HG02943 (cell line): ENCODE results near the gene OMP.

ENCODE experiments used
- ATAC-seq: cut with Tn5 transposase; IDR thresholded peaks from one replicate; pipeline ENCODE4 v1.9.1; 2021; ENCODE audit warnings: mild to moderate bottlenecking, low read depth, moderate library complexity; ENCODE audit not compliant: unreplicated experiment

The OMP gene

DNA sequence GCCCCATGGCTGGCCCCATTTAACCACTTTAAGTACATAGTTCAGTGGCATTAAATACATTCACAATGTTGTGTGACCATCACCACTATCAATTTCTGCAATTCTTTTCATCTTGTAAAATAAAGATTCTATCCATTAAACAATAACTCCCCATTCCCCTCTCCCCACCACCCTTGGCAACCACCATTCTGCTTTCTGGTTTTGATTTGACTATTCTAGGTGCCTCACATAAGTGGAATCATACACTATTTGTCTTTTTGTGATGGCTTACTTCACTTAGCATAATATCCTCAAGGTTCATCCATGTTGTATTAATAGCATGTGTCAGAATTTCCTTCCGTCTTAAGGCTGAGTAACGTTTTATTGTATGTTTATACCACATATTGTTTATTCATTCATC is 32.4 kb downstream of the OMP start:
- ATAC-seq, result no peak

GRCh38 chr11:77136074-77136473 is 33.4 kb downstream of the OMP start:
- no peak for ATAC-seq

GRCh38 chr11:77136784-77137420 is 34.3 kb downstream of the OMP start:
- ATAC-seq, result no peak

DNA sequence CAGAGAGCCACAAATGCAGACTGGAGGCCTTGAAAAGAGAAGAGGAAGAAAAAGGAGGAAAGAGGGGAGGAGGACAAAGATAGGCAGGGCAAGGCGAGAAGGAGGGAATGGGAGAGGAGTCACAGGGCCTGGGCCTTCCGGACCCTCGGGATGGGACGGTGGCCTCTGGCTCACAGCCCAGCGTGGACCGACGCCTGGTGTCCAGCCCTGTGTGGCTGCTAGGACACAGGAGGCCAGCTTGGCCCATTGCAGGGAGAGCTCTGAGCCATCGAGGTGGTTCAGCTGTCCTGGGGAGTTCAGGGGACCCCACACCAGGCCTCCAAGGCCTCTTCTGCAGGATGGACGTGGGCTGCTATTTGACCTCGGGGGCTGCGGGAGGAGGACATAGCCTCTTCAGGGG is 34.8 kb downstream of the OMP start:
- no peak for ATAC-seq

GRCh38 chr11:77138106-77138649 is 35.5 kb downstream of the OMP start:
- ATAC-seq, result no peak

DNA sequence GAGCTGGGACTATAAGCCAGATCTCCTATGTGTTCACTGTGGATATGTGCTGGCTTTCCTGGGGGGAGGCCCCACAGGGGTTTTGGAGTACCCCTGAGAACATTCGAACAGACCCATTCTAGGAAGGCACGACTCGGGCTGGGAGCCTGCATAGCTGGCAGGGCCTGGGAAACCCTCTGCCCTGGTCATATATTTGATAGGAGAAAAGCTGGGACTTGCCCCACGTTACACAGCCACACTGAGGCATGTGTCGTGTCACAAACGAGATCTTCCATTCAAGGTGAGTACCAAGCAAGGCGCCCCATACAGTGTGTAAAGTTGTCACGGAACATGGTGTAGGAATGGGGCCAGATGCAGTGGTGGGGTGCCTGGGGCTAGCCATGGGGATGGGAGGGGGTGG is 36.6 kb downstream of the OMP start:
- ATAC-seq, result no peak

DNA sequence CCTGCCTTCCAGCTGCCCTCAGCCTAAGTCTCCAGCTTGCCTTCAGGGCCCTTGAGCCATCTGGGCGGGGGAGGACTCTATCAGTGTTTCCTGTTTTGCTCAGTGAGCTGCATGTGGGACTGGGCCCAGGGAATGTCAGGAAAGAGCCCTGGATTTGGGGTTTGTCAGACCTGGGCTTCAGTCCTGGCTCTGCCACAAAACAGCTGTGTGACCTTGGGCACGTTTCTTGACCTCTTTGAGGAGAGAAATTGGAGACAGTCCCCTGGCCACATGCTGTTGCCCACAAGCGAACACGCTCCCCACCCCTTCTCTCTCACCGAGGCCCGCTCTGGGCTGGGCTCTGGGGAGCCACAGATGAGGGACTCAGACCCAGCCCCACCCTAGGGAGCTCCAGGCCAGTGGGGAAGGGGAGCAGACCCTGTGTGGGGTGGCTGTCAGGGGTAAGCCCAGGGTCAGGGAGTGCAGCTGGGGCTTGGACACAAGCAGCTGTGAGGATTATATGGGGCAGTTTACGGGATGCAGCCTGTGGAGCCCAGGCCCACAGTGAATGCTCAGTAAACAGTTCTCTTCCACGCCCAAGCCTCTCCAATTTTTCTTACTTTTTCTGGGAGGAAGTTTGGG is 37.7 kb downstream of the OMP start:
- ATAC-seq, result no peak

- ATAC-seq, result no peak
Observed at GRCh38 chr11:77141034-77141433, 38.4 kb downstream of the OMP start.

DNA sequence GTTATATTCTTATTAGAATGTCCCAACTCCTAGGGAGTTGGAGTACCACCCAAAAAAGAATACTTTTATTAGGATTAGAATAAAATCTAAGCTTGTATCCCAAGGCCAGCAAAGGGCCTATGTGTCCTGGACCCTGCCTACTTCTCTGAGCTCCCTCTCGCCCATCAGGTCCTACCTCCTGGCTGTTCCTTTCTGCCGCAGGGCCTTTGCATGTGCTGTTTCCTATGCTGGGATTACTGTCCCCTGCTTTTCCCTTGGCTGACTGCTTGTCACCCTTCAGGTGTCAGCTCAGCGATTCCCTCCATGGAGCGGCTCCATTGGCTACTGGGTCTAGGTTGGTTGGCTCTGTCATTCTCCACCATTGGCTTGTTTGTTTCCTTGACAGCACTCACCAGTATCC is 38.8 kb downstream of the OMP start:
- ATAC-seq, result no peak

GRCh38 chr11:77142091-77142975 is 39.7 kb downstream of the OMP start:
- ATAC-seq, result no peak

- no peak for ATAC-seq
Observed at GRCh38 chr11:77143405-77144020, 40.9 kb downstream of the OMP start.

DNA sequence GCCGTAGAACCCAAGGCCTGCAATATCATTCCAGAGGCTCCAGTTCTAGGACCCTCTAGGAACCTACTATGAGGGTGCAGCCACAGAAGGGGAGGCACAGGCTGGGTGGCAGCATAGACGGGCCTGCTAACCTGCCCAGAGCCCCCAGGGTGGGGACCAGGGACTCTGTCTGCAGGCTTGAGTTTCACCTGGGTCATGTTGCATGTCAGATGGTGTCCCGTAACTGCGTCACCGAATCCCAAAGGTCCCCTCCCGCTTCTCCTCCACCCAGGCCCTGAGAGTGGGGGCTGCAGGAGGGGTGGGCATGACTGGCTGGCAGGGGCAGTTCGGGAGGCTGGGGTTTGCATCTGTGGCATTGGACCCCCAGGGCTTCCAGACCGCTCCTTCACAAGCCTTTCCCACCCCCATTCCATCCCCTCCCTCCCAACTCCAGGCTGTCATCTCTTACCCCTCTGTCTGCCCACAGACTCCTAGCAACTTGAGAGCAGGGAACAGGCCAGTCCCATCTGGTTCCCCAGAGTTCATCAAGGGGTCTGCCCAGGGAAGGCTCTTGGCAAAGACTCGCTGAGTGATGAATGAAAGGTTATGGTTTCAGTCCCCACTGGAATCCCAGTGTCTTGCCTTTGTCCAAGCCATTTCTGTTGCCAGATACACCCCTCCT is 41.7 kb downstream of the OMP start:
- ATAC-seq, result no peak

DNA sequence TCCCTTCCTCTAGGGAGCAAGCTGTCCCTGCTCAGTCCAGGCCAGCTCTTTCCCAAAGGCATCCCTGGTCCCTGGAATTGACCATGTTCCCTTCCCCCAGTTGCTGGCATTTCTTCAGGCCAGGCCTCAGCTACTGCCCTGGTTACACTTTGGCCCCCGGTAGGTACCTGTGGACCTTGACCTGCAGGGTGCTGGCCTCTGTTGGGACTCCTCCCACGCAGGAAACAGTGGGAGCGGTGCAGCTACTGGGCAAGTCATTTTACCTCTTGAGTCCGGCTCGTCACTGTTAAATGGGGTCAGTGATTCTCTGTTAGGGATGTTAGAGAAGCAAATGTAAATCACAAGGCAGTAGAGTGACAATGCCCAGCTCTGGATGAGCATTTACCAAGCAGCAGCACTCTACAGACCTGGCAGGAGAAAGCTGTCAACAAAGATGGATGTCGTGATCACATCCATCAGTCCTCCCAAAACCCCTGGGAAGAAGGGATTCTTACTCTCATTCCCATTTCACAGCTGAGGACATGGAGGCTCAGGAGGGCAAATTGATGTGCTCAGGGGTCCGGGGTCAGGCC is 42.3 kb downstream of the OMP start:
- no peak for ATAC-seq

DNA sequence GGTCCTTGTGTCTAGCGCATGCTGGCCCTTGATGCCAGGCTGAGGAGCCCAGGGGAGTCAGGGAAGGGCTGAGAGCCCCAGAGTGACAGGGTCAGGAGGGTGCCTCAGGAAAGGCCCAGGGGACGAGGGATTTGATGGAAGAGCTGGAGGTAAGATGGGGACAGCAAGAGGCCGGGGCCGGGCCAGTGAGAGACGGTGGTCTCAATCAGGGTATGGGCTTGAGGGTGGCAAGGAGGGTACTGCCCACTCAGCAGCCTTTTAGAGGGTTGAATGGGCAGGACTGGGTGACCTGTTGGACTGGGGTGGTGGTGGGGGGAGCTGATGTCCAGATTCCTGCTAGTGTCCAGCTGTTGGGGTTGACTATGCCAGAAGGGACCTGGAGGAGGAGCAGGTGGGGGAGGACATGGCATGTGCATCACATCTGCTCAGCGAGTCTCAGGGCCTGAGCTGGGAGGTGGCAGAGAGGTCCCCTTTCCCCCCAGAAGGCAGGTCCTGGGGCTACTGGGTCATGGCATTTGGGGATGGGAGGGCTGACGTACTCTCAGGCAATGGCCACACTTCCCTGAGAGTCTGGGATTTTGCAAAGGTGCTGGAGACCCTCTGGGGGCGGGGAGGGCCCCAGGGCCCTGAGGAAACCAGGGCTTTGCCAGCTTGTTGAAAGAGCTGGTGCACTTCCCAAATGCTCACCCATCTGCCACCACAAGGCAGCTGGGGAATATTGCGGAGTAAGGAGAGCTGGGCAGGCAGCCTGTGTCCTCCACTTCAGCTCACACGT is 43.8 kb downstream of the OMP start:
- no peak for ATAC-seq

- ATAC-seq, result no peak
Observed at GRCh38 chr11:77147036-77147315, 44.3 kb downstream of the OMP start.

DNA sequence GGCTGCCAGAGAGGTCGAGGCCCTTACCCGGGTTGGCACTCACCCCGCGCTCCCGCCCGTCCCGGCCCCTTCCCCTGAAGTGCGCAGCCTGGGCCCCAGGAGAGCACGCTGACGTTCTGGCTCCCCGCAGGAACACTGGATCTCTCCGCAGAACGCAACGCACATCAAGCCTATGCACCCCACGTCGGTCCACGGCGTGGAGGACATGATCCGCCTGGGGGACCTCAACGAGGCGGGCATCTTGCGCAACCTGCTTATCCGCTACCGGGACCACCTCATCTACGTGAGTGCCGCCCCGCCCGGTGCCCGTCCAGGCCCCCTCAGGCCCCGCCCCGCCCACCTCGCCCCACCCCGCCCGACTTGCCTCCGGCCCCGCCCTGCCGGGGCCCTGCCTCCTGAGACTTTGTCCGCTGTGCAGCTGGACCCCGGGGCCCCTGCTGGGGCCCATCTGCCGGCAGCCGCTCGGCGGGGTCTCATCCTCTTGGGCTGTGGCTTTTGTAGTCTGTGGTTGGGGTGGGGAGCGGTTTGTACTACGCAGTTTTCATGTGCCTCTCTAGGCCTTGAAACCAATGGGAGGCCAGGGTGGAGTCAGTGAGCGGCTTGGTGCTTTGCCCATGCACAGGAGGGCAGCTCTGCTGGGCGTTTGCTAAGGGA is 45.2 kb downstream of the OMP start:
- ATAC-seq, result no peak

GRCh38 chr11:77148963-77149715 is 46.5 kb downstream of the OMP start:
- ATAC-seq, result no peak

DNA sequence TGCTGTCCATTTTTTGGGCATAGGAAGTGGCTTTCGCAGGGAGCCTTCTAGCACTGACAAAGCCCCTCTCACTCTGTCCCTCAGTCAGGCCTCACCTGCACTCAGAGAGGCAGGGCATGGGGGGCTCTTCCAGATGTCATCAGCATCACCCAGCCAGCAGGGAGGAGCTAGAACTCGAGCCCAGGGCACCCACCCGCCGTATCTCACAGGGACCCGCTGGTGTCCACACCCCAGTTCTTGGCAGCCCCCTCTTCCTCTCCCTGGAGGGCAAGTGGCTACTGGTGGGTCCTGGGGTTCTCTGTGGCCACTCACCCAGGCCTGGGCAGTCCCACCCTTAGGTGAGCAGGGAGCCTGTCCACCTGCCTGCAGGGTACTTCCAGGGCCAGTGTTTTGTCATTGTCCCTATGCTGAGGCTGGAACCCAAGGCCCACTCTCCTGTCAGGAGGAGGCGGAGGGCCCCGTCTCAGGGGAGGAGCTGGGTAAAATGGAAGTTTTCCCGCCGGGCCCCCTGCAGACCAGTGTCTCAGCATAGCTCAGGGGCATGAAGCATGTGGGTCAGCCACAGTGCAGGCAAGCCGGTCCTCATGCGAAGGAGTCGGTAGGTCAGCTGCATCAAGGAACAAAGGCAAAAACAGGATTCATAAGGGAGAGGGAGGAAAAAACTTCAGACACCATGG is 47.2 kb downstream of the OMP start:
- ATAC-seq, result no peak
